AML-193 (cell line): ENCODE results near the gene STRN4.
A peak's percentile ranks its signal among the peaks of the same experiment; 100 is the strongest.

Source experiments
- DNase-seq, 2 experiments: peaks; one replicate each; lab custom pipeline; 2025; lab: John Stamatoyannopoulos, UW

STRN4 gene

DNA sequence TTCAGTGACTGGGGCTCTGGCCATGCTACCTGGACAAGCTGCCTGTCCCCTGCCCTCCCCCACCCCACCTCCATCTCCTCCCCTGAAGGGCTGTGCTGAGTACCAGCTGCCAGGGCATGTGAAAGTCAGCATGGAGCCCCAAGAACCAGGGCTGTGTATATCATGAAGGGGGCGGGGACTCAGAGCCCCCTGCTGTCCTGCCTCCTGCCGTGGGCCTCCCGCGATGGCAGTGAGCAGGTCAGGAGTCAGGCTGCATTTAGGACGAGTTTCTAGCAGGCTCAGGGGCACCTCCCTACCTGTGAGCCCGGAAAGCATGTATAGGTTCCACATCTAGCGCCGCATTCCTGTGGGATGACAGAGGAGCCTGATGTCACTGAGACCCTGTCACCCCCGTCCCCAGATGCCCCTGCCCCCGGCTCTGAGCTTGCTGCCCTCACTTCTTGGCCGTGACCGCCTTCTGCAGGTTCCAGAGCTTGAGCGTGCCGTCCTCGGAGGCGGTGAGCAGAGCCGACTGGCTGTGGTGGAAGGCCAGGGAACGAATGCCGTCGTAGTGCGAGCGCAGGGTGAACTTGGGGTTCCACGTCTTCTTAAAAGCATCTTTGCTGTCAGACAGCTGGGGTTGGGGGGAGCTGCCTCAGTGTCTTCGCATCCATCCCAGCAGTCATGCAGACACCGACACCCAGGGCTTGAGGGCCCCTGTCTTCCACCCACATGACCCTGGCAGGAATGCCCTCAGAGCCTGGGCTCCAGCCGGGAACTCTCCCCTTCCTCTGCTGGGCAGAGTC lies 21.0 kb downstream of the STRN4 start:
- no peak for DNase-seq

DNA sequence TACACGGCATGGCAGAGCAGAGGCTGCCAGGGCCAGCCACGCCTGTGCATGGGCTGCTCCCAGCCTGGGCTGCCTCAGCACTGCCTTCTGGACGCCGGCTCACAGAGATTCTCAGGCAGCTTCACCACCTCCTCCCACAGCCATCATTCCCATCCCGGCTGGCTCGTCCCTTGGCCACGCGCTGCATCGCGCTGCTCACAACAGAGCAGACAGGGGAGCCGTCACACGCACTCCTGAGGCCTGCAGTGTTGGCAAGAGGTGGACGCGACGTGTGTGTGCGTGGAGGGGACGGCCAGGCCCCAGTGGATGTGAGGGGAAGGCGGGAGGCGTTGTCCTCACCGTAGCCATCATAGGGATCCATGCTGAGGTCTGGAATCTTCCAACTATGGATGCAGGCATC lies 21.8 kb downstream of the STRN4 start:
- no peak for DNase-seq

DNA sequence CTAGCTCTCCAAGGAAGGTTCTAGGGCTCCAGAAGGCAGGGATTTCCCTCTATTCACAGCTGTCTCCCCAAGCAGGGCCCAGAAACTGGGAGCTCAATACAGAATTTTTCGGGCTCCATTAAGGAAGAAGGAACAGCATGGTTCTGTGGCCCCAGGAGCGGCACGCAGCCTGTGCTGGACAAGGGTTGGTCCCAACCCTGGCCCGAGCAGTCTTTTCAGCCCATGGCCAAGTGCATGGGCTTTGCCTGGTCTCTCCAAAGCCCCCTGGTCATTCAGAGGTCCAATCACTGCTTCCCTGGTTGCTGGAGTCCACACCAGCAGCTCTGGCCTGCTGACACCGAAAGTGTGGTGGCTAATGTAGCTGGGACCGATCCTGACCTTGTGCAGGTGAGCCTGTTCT lies 22.8 kb downstream of the STRN4 start:
- no peak for DNase-seq

DNA sequence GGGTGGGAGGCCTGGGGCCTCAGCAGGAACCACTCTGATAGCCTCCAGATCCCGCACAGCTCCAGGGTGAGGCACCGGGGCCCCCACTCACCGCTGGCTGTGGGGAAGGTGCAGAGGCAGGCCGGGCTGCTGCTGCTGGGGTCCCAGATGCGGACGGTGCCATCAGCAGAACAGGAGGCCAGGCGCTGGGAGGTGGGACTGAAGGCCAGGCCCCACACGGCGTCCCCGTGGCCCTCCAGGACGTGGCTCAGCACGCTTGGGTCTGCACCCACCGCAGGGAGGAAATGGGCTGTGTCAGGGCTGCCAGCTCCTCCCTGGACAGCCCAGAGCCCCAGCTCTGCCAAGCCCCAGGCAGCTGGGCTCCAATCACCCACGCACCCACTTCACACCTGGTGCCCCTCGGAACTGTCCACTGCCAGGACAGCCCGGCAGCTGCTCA lies 23.2 kb downstream of the STRN4 start:
- no peak for DNase-seq

DNA sequence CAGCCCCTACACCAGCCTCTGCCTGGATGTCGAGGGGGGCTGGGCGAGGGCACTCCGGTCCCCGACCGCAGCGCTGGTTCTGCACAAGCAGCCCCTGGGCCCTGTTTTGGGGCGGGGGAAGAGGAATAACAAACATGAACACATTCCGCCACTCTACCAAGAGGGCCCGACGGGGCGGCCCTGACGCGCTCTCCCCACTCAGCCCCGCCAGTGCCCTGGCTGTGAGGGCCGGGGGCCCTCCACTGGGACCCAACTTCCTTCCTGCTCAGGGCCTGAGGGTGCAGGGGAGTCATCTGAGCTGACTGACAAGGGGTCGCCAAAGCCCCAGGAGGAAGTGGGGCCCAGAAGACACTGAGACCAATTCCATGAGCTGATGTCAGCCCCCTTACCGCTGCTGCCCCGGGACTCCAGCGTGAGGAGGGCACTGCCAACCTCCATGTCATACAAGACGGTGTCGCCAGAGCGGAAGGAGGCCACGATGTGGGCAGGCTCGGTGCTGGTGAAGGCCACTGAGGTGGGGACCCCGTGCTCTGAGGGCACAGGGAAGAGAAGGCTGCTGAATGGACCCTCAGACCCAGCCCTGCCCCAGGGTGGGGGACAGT lies 23.7 kb downstream of the STRN4 start:
- no peak for DNase-seq

DNA sequence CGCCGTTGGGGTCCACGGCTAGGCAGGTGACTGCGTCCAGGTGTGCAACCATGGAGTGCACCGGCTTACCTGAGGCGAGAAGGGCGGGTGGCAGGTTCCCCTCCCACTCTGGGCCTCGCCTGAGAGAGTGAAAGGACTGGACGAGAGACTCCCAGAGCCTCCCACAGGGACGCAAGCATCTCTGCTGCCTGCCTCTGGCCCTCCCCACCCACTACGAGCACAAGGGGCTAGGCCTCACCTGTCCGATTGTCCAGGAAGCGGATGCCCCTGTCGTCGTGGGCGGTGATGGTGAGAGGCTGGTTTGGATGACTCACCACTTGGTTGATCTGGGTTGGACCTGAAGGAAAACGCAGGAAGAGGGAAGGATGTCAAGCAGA lies 24.3 kb downstream of the STRN4 start:
- no peak for DNase-seq

DNA sequence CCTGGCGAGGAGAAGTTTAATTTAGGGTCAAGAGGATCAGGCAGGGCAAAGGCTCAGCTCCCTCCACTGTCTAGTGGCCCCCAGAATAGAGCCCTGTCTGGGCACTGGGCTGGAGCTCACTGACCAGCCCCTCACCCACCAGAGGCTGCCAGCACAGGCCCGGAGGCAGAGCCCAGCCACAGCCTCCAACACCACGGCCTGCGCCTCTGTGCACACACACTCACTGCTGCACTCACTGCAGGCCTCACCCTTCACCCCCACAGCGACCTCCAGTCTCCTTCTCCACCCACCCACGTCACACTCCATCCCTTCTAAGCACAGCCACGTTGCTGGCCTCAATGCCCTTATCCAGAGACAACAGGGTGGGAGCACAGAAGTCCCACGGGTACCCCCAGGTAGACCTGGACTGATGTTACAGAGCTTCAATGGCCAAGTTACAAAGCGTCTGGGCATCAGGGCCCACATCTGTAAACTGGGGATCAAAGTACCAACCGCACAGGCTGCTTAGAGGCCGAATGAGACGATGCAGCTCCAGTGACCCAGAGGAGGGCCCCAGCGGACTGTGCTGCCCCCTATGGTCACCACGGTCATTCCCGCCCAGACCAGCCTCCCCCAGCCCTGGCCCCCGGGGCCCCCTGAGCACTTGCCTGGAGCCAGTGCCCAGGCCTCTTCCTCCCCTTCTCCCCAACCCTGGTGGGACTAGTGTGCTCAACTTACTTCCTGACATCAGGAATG lies 24.8 kb downstream of the STRN4 start:
- DNase-seq, result no peak

DNA sequence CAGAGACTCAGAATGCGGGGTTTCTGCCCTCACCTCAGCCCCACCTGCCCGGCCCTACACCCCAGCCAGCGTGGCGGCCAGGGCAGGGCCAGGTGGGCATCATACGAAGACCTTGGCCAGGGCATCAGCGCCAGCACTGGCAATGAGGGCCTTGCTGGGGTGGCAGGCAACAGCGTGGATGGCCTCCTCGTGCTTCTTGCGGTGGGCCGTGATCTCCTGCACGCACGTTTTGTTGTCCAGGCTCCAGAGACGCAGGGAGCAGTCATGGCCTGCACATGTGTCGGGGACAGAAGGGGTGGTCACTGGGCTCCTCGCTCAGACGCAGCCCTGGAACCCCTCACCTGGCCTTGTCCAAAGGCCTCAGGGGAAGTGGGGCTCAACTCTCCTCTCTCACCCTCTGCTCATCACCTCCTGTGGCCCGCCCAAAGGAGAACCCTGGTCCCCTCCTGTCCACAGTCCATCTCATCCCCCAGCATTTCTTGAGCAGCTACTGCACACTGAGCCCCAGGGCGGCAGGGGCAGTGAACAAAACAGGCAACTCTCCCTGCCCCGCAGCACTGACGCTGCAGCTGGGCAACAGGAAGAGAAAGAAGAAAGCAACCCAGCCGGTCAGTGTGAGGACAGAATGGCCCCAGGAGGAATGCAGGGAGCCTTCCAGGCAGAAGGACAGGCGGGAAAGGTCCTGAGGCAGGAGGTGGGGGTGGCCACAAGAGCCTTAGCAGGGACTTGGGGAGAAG lies 25.6 kb downstream of the STRN4 start:
- no peak for DNase-seq

DNA sequence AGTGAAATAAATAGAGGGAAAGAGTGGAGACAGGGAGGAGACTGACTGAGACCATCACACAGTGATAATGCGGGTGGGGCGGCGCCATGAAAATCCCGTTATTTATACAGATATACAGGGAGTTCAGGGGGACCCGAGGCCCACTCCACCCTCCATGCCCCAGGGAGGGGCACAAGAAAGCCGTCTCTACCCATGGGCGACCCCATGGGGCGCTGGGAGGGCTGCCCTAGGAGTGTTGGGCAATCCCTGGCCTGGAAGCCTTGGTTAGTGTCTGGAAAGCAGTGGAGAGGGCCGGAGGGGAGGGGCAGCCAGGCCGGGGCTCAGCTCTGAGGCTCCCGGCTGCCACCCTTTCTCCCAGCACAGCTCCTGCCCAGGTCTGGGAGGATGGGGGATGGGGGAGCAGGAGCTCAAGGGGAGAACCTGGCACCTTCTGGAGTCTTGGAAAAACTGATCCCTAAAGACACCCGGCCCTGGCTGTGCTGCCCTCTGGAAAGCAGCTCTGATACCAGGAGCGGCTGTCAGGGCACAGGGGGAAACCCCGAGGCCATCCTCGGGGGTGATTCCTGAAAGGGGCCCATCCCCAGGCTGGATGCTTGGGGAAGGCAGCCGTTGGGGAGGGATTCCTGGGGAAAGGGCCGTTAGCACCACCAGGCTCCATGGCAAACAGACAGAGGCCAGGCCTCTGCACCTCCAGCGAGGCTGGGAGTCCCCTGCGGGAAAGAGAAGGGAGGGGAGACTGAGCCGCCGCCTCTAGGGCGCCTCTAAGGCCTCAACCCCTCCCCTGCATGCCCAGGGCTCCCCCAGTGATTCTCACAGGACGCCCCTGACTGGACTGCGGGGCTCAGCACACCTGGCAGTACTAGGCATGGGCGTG lies 26.4 kb downstream of the STRN4 start:
- no peak for DNase-seq

DNA sequence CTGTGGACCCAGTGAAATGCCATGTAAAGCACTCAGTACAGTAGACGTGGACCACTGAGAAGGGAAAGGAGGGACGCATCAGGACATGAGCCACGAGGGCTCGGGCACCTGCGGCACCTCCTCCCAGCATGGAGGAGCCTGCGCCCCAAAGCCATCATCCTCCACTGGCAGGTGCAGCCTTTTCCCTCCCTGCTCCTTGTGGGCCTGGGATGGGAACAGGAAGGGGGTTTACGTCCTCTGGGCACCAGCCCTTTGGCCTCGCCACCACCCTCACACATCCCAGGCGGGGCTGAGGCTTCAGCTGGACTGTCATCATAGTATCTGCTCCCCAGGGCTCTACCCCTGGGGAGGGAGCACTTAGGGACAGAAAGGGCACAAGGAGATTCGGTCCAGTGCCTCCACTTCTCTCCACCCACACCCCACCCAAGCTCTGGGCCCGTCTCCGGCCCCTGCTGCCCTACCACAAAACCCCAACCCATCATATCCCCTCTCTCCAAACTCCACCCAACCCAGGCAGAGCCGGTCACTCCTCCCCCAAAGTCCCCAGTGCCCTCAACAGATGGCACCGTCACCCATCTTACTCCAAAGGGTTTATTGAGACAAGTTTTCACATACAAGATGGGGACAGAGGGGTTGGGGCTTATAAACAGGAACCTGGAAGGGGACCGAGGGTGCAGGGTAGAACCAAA lies 27.2 kb downstream of the STRN4 start:
- no peak for DNase-seq

DNA sequence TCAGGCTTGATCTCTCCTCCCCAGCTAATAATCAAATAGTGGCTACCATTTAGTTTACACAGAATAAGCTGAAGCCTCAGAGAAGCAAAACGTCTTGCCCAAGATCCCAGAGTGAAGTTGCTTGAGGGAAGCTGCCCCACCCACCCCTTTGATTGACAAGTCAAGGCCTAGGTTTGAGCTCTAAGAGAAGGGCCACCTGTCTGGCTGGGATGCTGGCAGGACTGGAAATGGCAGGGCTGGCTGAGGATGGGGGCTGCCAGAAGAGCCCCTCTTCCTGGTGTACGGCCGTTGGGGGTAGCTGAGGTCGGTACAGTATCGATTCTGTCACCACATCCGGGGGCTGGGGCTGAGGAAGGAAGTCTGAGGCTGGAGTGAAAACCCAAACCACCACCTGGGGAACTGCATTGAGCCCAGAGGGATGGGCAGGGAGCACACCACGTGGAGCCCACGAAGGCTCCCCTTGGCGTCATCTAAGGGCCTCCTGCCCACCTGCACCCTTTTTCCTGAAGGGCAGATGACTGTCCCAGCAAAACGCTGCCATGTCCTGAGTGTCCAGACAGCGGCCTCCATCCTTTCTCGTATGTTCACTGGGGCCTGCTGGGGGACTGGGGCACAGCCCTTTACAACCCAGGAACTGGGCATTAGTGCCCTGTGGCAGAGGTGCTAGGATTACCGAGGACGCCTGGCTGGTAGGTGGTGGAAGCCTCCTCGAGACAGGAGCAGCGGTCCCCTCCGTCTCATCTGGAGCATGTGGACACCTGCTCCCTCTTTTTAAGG lies 27.9 kb downstream of the STRN4 start:
- peak; percentile 67 to 70 for DNase-seq

DNA sequence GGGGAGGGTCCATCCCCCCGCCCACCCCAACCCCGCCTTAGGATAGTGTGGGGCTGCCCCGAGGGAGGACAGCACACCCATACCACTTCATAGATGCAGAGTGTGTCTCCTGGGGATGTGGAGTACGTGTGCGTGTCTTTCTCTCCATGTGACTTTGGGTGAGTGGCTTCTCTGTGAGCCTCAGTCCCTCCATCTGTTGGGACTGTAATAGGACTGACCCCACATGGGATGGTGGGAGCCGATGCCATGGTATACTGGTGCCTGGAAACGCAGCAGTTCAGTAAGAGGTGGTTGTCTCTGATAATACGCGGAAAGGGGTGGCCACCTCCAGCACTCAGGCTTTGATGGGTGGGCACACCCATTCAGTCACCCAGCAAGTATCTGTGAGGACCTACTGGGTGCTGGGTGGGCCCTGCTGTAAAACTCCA lies 28.5 kb downstream of the STRN4 start:
- DNase-seq, result no peak

DNA sequence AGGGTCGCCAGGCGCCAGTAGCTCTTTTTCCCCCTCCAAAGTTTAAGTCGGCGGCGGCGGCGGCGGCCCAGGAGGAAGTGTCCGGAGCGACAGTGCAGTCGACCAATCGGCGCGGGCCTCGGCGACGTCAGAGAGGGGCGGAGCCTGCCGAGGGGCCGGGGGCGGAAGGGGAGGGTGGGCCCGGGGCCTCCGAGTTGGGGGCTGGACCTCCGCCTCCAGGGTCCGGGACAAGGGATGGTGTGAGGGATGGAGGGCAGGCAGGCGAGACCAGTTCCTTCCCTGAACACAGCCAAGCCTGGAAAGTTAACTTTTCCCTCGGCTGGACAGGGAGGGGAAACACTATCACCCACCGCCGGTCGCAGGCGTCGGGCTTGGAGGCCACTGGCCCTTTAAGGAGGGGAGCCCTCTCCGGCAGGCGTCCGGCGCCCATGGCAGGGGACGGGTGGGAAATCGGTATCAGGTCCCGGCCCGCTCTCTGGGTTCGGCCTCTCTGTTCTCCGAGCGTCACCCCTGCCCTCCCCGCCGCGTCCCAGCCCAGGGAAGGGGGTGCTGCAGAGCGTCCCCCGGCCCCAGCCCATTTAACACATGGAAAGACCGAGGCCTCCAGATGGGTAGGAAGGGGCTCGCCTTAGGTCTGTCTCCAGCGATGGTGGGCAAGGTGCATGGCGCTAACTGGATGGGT lies 29.1 kb downstream of the STRN4 start, which contains the start of gene PRKD2:
PRKD2 (minus strand) TSS at position 81 of the 682 bp plus-strand sequence. CDS start 744 bp downstream, outside the sequence.
- peak; percentile 55 to 57 for DNase-seq

DNA sequence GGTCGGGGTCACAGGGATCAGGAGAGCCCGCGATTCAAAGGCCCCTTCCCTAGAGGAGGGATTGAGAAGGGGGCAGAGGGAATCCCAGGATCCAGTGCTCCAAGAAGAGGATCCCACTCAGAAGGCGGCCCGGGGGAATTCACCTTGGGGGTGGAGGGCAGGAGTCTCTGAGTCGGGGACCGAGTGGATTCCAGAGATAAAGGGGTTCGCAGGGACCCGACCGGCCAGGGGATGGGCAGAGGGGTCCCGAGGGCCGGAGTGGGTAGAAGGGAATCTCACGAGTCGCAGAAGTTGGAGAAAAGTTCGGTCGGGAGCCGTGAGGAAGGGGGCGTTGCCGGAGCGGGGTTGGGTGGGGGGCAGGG lies 29.6 kb downstream of the STRN4 start:
- no peak for DNase-seq

DNA sequence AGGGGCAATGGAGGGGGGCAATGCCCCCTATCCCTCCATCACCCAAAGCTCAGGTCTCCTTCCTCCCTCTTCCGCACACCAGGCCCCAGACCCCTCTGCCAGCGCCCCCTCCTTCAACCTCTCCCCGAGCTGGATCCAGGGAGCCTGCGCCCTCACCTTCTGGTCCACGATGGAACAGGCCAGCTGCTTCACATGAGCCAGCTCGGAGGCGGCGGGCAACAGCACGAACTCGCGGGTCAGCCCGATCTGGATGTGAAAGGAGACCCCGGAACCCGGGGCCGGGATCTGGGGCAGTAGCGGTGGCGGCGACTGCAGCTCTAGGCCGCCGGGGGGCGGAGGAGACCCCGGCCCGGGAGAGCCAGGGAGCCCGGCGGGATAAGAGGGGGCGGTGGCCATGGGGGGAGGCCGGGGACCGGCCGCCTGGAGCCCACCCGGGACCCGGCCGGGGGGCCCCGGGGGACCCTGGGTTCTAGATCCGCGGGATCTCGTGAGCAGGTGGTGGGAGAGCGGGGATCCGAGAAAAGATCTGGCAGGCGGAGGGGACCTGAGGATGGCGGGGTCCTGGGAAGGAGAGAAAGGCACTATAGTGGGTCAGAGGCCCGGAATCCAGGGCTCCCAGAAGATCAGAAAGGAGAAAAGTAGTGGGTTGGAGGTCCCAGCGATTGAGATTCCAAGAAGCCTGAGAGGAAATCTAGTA lies 30.1 kb downstream of the STRN4 start:
- DNase-seq, result no peak

DNA sequence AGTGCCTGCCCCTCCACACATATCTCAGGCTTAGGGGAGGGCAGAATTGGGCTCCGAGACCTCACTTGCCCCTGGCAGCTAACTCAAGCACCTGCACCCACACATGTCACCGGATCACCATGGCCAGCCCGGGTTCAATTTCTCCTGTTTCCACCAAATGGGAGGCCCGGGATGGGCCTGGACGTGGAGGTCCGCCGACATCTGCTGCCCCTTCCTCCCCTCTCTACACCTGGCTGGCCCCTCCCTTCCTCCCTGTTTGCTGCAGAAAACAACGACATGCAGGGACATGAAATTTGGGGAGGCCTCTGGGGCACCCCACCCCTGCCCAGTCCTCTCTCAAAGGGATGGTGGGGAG lies 30.7 kb downstream of the STRN4 start:
- no peak for DNase-seq

DNA sequence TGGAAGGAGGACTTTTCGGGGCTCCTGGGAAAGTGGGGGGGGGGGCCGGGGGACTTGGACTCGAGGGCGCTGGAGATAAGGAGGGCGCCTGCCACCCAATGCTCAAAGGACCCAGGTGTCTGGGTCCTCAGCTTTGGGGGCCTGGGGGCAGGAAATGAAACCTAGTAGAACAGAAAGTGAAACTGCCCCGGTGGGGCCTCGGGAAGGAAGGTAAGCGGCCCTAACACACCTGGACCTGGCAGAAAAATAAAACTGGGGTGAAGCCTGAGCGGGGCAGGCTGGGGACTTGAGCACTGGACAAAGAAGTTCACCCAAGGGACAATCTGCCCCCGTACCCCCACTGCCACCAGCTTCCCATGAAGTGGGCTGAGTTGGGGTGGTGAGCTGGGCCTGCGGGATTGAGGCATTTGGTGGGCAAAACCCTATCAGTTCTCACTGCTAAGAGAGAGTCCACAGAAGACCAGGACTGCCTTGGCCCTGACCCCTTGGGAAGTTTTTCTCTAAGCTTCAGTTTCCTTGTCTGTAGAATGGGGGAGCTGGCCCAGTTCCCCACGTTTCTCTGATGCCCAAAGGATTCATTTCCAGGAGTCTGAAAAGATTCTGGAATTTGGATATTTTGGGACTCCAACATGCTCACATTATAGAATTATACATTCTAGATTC lies 31.7 kb downstream of the STRN4 start:
- no peak for DNase-seq

DNA sequence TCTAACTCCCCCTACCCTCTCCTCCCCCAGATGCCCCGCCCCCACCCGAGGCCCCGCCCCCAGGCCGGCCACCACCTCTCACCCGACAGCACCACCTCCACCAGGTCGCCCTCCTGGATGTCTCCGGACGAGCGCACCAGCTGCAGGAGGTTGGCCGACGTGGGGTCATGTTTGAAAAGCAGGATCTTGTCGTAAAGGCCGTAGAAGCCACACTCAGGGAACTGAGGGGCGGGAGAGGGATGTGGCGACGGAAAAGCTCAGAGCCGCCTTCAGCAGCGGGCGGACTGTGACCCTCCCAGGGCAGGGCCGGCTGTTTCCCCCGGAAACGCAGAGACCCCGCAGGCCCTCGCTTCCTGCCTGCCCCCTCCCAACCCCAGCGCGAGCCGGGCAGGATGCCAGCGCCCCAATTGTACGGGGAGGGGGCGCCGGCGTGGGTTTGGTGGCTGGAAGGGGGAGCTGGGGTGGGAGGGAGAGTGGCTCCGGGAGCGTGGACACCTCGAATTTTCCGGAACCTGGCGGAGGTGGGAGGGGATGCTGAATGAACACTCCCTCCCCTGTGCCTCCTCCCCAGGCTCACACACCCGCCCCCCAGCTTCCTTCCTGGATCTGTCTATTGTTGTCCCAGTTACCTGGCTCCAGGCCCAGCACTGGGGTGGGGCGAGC lies 32.3 kb downstream of the STRN4 start:
- peak; percentile 51 to 53 for DNase-seq
